ENCODE results near the gene TMEFF2. TPM values are rescaled to one million over a fixed set of nuclear protein-coding genes. Genes with fewer than 3 reads are reported as not detected.

Gene TMEFF2
- total RNA-seq, 1 donor from 2014 or later, result not detected

DNA sequence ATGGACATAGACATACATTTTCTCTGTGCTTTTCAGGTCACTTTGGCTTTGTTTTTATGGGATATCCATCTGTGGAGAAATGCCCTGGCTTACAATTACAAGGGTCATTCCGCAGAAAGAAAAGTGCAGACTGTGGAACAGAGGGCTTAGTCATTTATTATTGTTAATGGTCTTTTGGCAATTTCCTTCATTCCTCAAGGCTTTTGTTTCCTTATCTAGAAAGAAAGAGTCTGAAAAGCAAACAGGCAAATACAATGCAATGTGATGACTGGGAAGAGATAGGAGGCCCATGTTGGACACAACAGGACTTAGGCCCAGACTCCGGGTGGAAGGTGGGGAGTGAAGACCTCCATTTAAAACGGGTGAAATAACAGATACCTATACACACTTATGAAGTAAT lies 218.3 kb downstream of the TMEFF2 start:
- intact Hi-C loops (cut with micrococcal nuclease), result no loop called here

DNA sequence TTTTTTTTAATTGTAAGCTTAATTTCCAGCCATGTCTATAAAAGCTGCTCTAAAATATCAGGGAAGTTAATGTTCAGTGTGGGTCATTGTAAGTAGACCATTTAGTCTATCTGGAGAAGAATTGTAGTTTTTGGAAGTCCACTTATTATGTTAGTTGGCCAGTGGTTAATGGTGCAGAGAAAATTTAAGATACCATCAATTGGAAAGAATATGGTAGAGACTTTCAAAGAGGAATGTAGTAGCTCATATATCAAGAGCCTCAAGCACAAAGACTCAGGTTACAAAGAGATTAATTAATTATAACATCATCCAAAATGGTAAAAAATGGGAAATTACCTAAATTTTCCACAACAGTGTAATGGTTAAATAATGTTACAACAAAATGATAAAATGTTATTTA lies 220.1 kb downstream of the TMEFF2 start:
- intact Hi-C loops (cut with micrococcal nuclease), result no loop called here

DNA sequence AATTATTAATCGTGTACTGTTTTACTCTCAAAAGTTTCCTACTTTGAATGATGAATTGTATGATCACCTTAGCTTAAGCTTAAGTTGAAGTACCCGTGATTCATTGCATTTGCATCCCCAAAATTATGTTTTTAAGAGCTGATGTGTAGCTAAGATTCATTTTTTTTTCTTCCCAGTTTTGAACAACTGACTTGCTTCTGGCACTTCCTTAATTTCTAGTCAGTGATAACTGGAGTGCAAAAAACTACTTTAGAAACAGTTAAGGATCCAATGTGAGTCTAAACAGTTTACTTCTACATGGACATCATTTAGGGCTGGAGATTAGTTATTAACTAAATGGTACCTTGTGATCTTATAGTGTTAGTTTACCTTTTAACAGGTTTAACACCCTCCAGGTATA lies 223.9 kb downstream of the TMEFF2 start:
- intact Hi-C loops (cut with micrococcal nuclease), result no loop called here

DNA sequence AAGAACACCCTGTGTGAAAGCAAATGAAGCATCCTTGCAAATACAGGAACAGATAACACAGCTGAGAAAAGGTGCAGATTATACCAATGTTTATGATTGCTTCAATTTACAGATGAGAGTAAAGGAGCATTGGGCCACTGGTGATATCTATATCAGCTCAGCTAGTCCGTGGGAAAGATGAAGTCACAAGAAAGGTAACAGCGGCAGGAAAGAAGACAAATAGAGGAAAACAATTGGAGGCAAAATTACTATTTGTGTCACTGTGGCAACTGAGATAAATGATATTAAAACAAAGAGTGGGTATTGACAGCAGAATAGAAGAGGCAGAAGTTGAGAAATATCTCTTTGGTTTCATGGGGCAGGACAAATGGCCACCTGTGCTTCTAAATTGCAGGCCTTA lies 226.6 kb downstream of the TMEFF2 start:
- intact Hi-C loops (cut with micrococcal nuclease), result no loop called here

DNA sequence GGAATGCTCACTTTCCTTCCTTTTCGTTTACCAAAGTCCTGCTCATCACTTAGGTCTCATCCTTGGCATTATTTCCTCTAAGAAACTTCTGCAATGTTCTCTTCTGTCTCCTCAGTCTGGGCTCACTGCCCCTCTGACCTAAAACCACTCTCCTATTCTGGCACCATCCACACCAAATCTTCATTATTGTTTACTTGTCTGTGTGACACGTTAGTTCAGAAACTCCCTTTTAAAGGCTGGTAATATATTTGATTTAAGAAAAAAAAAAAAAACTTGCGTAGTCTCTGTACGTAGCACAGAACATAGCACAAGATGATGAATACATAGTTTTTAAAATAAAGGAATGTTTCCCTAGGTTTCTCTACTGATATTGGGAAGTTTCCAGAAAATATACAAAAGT lies 229.0 kb downstream of the TMEFF2 start:
- intact Hi-C loops (cut with micrococcal nuclease), result no loop called here

DNA sequence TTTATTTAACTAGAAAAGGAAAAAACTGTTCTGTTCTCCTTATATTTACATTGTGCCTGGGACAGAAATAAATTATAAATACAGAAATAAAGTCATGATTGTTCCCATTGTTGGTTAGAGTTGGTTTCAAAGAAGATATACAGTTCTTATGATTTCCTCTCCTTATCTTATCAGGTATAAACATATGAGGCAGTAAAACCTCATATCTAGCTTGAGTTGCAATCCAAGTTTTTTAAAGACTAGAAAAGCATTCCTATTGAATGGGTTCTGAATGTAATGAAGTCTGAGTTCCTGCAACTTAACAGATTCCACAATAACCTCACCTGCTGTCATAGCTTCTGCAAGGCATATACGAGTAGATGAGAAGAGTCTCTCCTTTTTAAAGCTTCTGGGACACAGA lies 233.2 kb downstream of the TMEFF2 start:
- intact Hi-C loops (cut with micrococcal nuclease), result no loop called here

DNA sequence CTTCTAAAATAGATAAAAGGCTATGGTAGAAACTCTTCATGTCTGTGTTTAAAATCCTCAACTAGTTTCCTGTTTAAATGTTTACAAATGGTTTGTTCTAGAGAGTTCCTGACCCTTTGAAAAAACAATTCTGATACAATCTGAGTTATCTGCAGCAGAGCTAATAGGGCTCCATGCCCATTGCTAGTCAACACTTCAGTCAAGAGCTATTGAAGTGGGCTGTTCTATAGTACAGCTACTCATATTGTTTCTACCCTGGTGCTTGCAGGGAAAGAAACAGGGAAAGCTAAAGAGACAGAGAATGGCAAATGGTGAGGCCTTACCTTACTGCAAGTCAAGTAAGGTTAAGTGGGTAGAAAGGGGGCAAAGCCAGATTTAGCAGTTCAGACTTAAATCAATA lies 235.5 kb downstream of the TMEFF2 start:
- intact Hi-C loops (cut with micrococcal nuclease), result no loop called here

DNA sequence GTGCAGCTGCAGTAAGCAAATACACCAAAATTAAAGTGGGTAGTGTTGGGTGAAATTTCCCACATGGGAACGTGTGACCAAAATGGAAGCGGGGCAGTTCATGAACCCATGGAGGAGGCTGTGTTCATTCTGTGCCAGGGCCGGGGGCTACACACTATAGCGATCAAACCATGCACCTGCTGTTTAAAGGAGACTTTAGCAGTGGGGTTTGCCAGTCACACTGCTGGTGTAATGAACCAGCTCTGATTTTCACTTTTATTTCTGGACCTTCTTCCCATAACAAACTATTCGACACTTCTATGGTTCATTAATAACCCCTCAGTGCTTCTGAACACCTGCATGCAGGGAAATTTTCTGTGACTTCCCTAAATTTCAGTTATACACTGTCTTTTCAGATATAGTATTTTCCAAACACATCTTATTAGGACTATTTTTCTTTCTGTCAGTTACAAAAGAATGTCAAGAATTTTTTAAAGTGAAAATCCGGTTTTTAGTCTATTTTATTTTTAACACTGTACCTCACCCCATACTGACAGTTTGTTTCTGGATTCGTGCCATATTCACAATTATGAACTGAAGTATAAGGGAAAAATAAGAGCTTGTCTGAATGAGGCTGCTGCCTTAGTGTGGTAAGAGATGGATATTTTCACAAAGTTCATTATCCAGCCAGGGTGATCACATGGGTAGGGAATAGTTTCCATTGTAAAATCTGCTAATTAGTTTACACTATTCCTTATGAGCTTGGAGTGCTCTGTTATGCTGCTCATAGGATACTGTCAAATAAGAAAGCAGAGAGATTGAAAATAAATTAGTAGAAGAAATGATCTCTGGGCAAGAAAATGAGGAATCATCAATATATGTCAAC lies 236.5 kb downstream of the TMEFF2 start:
- intact Hi-C loops (cut with micrococcal nuclease), result no loop called here

DNA sequence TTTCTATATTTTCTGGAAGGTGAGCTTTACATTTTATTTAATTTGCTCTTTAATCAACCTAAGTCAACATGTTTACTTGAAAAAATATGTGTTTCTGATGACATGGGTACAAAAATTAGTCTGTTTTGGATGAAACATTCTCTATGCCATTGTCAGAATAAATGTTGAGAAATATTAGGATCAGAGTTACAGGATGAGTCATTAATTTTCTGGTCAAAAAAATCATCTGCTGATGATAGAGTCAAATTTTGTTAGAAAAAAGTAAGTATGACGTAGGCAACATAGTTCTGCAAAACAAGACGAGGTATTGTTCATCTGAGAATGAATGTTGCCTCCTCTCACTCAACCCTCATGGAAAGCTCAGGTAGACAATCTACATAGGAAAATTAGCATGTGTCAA lies 240.3 kb downstream of the TMEFF2 start:
- intact Hi-C loops (cut with micrococcal nuclease), result no loop called here

DNA sequence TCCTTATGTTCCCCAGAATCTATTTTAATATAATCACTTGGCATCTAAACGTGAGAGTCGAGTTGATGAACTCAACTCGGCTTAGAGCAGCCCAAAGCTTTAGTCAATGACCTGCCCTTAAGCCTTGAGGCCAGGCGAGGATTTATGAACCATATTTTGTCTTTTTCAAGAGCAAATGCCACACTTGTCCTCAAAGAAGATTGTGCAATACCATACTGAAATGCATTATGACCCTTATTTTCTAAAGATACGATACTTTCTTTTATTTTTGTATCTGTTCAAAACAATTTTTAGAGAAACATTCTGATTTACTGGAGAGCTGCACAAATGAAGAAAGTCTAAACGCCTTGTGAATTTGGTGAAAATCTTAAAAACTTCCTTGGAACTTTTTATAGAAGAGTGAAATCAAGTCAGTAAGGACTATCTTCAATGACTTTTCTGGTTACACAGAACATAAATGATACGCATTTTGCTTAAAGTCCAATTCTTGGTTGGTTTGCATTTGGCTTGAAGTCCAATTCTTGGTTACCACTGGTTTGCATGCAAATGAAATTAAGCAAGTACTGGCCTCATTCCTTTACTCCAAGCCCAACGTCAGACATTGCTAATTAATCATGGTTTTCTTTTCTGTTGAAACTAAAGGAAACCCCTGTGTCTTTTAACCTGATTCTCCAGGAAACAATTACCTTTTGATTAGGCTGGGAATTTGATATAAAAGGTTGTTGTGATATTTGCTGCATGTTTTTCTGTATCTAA lies 242.0 kb downstream of the TMEFF2 start:
- intact Hi-C loops (cut with micrococcal nuclease), result no loop called here

DNA sequence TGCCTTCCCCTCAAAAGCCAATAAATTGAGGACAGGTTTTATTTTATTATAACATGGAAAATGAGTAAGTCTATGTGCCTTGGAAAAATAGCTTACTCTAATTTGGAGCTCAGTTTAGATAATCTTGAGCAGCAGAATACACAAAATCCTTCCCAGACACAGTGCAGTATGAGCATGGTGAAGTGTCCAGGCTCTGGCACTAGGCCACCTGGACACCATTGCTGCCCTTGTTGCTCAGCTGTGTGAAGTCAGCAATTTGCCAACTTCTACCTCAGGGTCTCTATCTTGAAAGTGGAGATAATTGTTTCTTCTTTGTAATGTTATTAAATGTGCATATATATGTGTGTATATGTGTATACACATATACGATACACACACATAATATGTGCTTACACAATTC lies 242.9 kb downstream of the TMEFF2 start:
- intact Hi-C loops (cut with micrococcal nuclease), result no loop called here

DNA sequence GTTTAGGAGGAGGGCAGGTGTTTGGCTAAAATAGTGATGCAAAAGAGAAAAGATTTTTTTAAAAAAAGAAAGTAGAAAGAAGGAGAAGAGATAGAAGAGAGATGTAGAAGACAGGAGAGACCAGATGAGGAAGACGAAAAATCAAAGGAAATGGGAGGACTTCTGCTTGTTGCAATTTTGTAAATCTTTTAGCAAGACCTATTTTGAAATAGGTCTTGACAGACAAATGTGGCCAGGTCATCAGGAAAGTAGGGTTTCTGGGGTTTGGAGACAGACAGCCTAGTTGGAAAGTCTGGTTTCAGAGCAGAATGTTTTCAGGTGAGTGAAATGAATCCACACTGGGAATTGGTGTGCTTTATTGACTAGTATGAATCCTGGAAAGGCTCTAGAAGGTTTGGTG lies 243.4 kb downstream of the TMEFF2 start:
- intact Hi-C loops (cut with micrococcal nuclease), result no loop called here

DNA sequence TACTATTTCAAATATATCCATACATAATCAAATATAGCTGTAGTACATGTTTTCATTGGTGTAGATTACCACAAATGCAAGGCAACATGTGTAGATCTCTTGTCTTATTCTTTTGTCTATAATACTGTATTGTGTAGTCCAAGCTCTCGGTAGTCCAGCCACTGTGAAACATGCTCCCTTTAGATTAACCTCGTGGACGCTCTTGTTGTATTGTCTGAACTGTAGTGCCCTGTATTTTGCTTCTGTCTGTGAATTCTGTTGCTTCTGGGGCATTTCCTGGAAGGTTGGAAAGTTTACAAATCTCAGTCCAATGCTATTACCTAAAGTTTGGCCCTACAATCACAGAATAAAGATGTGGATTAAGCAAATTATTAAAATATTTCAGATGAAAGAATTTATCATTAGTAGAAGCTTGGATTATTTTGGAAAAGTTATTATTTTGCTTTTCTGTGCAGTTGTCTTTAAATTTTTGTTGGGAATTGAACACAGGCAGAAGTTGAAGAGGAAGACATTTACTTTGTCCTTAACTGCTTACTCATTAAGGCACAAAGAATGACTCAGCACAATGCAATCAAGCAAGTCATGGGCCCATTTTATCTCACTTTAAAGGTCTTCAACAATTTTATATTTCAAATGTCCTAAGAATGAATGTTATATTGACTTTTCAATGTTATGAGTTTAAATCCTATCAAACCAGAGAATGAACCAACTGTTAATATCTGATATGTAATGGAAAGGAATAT lies 244.4 kb downstream of the TMEFF2 start:
- intact Hi-C loops (cut with micrococcal nuclease), result no loop called here

DNA sequence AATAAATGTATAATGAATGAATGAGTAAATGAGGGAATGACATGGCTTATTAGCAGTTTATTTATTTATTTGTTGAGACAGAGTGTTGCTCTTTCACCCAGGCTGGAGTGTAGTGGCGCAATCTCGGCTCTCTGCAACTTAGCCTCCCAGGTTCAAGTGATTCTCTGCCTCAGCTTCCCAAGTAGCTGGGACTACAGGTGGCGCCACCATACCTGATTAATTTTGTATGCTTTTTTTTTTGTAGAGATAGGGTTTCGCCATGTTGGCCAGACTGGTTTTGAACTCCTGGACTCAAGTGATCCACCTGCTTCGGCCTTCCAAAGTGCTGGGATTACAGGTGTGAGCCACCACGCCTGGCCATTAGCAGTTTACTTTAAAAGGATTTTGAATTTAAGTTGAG lies 247.5 kb downstream of the TMEFF2 start:
- intact Hi-C loops (cut with micrococcal nuclease), result no loop called here

DNA sequence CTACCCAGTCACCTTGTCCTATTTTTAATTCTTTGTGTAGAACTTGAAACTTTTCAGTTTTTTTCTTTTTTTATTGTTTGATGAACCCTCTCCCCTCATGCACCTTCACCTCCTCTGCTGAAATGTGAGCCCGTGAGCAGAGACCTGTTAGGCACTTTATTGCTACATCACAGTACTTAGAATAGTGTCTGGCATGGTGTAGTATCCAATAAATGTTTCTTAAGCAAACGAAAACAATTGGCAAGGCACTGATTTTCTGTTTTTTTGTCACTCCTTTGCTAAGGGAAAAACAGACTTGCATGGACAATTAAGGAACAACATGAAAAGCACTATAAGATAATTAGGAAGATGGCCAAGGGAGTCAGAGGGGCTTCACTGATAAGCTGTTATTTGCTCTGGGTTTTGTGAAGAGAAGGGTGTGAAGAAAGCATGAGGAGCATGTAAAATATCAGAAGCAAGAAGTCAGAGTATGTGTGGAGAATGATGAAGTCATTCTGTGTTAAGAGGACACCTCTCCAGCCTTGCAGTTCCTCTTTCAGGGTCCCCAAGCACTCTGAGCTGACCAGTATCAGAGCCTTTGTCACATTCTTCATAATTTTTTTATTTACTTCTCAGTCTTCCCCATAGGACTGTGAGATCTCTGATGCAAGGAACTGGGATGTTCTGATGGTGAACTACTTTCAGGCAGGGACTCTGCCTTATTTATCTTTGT lies 248.1 kb downstream of the TMEFF2 start:
- intact Hi-C loops (cut with micrococcal nuclease), result no loop called here

DNA sequence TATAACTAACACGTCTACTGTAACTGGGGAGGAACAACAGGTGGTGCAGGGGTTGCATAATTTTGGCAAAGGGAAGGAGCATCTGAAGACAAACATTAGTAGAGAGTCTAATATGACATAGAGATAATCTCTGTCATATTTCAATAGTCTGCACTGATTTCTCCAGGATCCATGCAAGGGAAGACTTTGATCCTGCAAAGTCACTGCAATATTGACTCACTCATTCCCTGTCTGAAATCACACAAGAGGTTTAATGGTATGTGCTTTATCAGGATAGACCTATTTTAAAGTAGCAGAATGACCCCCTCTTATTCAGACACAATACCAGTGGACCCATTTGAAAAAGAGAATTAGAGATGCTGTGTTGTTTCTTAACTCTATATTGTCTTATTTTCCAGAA lies 249.1 kb downstream of the TMEFF2 start:
- intact Hi-C loops (cut with micrococcal nuclease), result no loop called here

DNA sequence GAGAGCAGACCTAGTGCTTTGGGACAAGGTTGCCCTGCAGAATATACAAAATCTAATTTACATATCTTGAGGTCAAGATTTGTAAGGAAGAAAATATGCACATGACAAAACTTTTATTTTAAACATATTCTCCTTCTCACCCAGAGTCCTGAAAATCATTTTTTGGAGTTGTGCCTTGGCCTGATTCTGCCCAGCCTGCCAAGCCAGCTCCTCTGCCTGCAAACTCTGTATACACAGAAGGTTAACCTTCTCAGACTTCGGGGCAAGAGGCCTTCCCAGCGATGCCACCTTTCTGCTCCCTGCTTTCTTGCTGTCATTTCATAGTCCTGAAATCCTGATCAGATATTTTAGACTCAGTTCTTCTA lies 252.0 kb downstream of the TMEFF2 start:
- intact Hi-C loops (cut with micrococcal nuclease), result no loop called here

DNA sequence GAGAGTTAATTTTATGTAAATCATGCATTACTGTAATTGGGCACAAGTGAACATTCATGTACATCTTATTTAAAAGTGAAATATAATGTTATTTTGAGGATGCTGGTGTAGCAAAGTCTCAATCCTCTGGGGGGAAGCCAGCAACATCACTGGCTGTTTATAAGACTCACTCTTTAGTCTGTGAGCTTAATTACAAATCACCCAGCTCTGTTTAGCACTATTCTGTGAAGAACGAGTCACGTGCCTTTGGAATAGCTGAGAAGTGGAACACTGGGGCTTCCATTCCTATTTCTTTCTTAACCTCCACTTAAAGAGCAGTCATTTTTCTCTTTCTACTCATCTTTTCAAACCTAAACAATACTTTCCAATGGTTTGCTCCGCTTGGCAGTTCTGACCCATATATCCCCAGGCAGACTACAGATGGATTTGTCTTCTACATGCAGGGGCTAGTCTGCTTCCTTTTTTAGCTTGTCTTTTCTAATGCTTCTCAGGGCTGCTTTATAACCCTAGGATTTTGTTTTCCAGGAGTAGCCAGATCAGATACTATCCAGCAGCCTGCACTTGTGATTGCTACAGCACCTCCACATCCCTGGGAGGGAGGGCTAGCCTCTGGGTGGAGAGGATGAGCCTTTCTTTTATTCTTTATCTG lies 252.5 kb downstream of the TMEFF2 start:
- intact Hi-C loops (cut with micrococcal nuclease), result no loop called here

DNA sequence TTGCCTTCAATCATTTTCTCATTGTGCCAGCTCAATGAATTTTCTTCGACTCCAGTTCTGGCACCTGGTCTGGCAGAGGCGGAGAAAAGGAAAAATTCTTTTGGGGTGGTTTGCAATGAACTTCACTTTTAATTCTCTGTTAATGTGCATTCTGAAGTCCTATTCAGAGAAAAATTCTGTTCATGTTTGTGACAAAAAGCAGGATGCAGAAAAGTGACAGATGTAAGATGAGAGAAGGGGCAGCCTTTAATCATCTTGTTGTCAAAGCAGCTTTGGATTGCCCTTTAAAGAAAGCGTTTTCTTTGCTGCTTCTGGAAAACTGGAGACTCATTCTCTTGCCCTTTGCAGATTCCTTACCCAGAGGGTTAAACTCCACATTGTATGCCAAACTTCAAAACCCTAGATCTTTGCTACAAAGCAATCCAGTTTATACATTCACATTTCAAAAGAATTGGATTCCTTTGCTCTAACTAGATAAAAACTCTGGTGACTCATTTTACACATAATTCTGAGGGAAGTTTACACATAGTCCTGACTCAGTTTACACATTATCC lies 253.3 kb downstream of the TMEFF2 start:
- intact Hi-C loops (cut with micrococcal nuclease), result no loop called here

DNA sequence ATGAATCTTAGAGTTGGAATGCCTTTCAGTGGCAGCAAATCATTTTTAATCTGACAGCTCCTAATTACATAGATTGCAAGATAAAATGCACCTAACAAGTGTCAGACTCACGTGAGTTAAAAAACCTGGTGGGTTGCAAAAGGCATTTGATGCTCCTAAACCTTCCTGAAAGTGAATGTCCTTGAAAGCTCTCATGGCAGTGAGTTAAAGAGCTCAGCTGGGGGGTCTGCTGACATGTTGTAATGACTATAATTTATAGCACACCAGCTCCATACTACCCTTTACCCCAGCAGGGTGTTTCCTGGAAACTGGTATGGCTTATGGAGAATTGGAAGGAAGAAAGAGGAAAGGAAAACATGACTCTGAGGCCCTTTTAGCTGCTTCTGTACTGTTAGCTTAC lies 256.0 kb downstream of the TMEFF2 start:
- intact Hi-C loops (cut with micrococcal nuclease), result no loop called here

Data from T-helper 2 cell treated with Interferon-gamma antibody and Interleukin-4, amounts not matched to agents 100 ng/mL and 5 ng/mL, for 36 hours (primary cell).